ENCODE results near the gene SYTL3.
"Not testable (repeated sequence)": the region's sequence is repeated elsewhere in the genome, so short reads cannot be mapped to it uniquely, and the experiment has no call there.

The SYTL3 gene, protein sequence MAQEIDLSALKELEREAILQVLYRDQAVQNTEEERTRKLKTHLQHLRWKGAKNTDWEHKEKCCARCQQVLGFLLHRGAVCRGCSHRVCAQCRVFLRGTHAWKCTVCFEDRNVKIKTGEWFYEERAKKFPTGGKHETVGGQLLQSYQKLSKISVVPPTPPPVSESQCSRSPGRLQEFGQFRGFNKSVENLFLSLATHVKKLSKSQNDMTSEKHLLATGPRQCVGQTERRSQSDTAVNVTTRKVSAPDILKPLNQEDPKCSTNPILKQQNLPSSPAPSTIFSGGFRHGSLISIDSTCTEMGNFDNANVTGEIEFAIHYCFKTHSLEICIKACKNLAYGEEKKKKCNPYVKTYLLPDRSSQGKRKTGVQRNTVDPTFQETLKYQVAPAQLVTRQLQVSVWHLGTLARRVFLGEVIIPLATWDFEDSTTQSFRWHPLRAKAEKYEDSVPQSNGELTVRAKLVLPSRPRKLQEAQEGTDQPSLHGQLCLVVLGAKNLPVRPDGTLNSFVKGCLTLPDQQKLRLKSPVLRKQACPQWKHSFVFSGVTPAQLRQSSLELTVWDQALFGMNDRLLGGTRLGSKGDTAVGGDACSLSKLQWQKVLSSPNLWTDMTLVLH

DNA sequence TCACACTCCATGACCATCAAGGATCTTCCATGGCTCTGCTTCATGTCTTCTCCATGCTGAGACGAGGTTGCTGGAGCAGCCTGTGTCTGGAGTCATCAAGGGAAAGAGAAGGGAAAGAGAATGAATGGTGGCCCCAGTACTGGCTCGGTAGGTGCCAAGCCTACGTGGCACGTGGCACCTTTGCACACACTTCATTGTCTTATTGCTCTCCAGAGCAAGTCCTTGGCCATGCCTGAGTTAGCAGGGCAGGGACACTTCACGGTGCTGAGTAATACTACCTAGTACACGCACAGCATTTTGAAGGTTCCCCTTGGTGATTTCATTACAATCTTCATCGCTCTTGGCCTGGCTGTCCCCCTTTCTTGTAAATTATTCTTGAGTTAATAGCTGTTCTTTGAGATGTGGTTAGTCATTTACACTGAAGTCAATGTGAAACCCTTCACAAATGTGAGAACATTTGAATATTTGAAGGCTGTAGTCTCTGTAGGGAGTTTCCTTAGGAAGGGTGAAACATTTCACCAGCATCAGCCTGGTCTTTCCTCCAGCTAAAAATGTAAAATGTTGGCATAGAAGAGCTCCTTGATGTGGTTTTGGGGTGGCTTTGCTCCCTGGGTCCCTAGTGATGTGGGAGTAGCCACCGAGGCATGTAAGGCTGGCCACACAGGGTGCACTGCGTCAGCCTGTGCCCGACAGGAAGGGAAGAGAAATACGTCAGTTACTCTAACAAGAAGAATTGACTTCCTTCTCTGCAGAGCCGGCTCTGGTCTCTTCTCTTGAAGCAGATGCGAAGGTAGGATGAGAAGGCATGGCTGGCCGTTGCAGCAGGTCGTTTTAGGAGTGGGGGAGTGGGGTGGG lies at the start of gene SYTL3:
SYTL3 (plus strand) TSS at position 766 of the 855 bp plus-strand sequence. CDS start 13,215 bp downstream, outside the sequence.
- DNase-seq: no peak

DNA sequence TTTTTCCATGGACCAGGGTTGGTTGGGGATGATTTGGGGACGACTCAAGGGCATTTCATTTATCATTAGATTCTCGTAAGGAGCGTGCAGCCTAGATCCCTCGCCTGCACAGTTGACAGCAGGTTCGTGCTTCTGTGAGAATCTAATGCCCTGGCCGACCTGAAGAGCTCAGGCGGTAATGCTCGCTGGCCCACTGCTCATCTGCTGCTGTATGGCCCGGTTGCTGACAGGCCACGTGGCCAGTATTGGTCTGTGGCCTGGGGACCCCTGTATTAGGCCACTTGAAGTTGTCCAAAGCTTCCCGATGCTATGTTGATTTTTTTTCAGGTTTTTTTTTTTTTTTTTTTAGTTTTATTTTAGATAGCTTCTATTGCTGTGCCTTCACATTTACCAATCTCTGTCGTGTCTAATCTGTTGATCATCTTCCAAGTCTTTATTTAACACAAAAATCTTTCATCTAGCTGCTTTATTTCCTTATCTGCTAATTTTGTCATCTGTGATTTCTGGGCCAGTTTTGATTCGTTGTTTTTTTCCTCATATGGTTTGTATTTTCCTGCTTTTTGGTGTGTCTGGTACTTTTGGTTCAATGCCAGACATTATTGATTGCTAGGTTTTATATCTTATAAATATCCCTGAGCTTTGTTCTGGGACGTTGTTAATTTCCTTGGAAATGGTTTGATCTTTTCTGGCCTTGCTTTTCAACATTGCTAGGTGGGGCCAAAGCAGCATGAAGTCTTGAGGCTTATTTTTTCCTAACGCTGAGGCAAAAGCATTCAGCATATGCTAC lies 46.4 kb upstream of the SYTL3 start:
- DNase-seq: no peak

DNA sequence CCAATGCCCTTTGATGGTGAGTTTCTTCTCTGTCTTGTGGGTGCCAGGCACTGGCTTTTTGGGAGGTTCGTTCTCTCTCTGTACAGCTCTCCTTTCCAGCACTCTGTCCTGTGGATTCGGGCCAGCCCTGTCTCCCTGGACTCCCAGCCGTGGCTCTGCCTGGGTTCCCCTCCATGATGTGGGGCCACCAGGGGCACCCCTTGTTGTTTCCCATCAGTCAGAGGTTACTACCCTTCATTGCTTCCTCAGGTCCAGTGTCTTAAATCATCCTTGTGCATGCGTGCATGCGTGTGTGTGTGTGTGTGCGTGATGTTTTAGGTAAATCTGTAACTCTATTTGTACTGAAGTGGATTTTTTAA lies 45.8 kb upstream of the SYTL3 start:
- DNase-seq: no peak

DNA sequence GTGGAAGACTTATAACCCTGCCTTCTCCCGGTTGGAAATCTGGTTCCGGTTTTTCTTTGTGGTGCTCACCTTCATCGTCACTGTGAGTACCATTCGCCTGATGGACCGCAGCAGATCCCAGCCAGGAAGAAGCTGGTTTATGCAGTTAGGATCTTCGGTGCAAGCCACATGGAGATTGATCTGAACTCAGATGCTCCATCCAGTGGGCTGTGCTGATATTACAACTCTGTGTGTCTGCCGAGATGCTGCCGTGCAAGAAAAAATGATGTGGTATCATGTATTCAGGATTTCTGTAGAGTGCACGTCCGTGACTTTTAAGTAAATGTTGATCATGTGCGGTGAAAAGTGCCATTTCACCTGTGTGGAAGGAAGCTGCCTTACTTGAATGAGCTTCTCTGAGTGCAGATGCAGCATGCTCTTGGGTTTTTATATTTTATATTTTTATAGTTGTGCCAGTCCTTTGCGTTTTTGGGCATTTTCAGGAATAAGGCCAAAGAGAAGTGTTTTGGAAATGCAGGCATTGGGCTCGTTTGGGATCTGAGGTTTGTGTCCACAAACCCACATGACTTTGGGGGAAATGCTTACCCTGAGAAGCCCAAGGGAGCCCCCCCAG lies 44.5 kb upstream of the SYTL3 start:
- DNase-seq: peak; percentile 75

DNA sequence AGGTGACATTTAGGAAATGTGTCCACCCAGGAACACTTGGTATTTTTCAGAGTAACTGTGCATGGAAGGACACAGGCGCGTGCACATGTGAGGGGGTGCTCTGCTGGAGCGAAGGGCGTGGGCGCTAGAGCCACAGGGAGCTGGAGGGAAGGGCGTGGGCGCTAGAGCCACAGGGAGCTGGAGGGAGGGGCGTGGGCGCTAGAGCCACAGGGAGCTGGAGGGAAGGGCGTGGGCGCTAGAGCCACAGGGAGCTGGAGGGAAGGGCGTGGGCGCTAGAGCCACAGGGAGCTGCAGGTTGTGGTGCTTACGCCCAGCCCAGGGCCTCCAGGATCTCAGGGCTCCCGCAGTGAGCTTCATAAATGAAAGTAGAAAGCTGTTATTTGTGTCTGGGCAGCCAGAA lies 43.8 kb upstream of the SYTL3 start:
- DNase-seq: not testable (repeated sequence)

DNA sequence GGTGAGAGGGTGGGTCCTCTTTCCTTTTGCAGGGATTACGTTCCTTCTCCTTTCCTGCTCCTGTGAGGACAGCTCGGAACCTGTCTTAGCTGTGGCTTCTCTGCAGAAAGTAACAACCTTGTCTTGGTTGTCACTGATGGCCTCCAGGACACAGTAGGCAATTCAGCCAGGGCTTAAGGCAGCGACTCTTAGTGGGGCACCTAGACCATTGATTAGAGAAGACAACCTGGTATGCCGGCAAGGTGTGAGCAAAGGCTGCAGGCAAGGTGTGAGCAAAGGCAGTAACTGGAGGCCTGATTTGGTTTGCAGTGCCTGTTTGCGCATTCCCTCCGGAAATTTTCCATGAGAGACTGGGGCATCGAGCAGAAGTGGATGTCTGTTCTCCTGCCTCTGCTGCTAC lies 42.9 kb upstream of the SYTL3 start:
- DNase-seq: no peak

DNA sequence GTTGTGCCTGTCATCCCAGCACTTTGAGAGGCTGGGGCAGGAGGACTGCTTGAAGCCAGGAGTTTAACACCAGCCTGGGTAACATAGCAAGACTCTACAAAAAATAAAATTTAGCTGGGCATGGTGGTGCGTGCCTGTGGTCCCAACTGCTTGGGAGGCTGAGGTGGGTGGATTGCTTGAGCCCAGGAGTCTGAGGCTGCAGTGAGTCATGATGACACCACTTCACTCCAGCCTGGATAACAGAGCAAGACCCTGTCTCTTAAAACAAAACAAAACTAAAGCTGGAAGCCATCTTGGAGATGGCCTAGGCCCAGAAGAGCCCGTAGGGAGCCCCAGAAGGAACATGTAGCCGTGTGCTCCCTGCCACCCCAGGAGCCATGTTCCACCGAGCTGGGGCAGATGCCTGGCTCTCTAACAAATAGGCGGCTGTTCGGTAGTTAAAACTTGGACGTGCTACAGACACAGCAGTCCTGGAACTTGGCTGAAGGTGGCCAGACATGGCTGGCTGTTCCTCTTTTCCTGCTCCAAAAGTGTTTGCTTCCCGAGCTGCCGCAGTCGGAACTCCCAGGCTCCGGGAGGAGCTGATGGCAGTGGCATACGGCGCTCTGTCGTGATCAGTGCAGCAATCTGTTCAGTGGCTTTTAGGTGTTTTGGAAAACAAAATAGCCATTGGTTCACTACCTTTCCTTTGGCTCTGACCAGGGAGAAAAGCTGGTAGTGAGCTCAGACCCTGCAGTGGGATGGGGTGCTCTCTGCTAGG lies 42.3 kb upstream of the SYTL3 start:
- DNase-seq: no peak

DNA sequence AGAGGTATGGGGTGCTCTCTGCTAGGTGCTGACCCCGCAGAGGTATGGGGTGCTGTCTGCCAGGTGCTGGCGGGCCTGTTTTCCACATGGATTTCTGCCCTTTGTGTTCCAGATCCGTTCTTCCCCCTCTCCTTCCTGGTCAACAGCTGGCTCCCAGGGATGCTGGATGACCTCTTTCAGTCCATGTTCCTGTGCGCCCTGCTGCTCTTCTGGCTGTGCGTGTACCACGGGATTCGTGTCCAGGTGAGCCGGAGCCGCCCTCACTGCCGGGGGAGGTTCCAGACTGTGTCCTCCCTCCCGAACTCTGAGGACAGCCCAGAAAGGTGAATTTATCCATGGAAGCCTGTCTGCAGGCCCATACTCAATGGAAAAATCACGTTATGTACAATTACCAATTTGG lies 41.6 kb upstream of the SYTL3 start:
- DNase-seq: no peak

DNA sequence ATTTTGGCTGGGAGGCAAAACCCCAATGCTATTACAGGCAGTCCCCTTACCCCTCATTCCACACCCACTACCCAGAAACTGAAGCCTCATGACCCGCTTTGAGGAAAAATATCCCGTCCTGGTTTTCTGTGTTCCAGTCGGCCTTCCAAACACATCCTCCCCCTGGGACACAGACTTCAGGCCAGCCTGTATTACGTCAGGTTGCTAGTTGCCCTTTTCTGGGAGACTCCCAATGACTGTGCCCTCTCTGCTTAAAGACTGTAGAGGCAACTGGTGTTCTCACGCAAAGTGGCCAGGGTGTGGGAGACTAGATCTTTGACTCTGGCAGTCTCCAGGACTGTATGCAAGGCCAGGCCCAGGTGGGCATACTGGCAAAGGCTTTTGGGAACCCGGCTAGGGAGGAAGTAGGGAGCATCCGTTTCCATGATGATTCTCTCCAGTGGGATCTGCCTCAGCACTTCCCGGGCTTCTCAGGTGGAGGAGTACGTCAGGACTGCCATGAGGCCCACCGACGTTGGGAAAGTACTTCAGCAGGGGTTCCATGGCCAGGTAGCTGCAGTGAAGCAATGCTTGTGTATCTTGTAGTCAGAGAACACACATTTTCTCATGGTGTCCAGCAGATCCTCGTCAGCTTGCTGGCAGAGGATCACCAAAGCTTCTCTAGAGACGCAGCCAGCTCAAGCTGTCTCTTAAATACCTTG lies 40.2 kb upstream of the SYTL3 start:
- DNase-seq: no peak

DNA sequence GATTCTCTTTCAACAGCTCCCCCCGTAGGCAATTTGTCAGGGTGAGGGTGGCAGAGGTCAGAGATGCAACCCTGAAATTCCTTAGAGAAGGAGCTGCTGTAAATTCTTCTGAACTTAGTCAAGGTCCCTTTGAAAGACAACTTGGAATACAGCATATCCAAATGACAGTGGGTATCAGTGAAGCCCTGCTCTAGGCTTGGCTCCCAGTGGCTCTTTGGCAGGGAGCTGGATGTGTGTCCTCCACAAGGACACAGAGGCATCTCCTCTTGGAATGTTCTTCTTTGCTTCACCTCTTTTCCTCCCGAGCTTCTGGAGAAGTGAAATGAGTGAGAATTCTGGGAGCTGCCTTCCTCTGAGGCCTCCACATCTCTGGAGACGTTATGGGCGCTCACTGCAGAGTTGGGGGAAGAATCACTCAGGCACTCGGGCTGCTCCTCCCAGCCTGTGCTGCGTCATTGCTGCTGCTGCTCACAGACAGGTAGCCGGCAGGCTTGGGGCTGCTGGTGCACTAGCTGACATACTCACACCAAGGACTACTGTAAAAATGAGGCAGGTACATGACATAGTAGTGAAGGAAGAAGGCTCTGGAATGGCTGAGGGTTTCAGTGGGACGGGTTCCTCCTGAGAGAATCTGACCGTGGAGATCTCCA lies 39.4 kb upstream of the SYTL3 start:
- no peak for DNase-seq

DNA sequence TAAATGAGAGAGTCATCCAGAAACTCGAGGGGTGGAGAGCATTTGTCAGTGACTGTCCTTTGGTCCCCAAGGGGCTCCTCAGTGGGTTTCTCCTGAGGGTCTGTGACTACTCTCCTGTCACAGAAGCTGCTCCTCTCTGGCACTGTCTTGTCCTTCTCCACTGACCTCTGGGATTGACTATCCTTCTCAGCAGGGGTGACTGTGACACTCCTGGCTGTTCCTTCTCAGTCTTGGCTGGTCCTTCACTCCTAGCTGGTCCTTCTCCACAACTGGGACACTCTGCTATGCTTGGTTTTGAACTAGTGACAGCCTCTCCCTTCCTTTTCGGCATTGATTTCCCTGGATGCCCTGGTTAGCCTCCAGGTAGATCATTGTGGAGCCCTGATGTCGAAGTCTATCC lies 38.8 kb upstream of the SYTL3 start:
- no peak for DNase-seq

DNA sequence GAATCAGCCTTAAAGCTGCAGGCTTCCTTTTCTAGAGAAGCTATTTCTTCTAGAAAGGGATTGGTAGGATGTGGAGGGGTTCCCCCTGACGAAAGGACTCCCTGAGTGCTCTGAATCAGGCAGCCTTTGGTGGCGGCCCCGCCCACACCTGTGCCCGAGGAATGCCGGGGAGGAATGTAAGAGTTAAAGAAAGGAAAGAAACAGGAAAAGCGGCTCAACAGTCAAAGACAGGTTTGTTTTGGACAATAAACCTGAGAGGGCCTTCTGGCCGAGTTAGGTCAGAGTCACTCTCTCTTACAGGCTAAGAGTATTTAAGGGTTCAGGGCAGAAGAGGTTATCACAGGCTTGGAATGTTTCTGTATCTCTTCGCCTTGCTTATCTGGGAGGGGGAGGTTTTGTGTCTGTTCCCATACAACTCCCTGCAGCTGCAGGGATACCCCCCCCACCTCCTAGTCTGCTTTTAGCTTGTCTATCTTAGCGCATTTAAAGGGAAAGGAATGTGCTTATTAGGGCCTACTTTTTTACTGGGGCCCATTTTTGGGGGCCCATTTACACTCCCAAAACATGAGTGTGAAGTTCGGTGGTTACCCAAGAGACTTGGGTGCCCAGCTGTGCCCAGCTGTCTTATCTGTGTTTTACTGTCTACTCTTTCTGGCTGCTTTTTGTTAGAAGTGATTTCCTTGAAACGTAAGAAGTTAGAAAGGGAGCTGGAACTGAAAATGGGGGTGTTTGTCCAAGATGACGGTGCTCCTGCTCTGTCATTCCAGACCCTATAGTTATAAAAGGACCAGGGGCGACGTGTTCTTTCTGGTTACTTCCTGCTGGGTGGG lies 38.1 kb upstream of the SYTL3 start:
- DNase-seq: no peak

DNA sequence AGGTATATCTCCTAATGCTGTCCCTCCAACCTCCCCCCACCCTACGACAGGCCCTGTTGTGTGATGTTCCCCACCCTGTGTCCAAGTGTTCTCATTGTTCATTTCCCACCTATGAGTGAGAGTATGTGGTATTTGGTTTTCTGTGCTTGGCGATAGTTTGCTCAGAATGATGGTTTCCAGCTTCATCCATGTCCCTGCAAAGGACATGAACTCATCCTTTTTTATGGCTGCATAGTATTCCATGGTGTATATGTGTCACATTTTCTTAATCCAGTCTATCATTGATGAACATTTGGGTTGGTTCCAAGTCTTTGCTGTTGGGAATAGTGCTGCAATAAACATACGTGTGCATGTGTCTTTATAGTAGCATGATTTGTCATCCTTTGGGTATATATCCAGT lies 35.2 kb upstream of the SYTL3 start:
- DNase-seq: not testable (repeated sequence)

DNA sequence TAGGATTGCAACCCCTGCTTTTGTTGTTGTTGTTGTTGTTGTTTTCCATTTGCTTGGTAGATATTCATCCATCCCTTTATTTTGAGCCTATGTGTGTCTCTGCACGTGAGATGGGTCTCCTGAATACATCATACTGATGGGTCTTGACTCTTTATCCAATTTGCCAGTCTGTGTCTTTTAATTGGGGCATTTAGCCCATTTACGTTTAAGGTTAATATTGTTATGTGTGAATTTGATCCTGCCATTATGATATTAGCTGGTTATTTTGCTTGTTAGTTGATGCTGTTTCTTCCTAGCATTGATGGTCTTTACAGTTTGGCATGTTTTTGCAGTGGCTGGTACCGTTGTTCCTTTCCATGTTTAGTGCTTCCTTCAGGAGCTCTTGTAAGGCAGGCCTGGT lies 31.6 kb upstream of the SYTL3 start:
- not testable (repeated sequence) for DNase-seq

DNA sequence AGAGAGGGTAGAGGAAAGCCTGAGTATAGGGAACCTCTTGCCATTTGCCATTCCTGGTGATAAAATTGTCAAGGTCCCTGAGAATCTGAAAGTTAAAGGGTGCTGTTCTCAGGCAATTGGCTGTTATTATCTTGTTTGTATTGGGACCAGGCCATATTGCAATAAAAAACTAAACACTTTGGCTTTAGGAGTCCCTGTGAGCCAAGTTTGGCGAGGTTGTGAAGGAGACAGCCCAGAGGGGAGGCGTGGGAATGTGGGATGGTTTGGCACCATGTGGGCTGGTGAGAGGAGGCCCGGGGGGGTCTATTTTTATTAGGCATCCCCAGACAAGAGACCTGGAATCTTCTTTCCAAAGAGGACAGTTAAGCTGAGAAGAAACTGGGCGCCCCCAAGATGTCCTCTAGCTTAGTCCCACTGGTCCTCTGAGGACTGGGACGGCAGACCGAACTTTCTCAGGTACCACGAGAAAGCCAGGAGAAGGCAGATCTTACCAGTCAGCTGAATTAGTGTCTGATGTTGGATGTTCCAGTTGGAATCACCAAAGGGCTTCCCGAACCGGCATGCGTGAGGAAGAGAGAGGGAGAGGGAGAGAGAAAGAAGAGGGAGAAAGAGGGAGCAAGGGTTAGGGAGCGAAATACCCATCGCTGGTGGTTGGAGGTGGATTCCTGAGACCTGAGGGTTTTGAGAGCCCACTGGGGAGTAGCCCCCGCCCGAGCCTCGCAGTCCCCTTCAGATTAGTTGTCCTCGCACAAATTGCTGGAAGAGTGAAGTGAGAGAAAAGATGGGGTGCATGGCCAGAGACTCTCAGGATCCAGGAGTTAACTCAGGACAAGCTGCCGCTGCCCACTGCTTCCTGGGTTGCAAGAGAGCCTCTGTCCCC lies 29.7 kb upstream of the SYTL3 start:
- DNase-seq: no peak

DNA sequence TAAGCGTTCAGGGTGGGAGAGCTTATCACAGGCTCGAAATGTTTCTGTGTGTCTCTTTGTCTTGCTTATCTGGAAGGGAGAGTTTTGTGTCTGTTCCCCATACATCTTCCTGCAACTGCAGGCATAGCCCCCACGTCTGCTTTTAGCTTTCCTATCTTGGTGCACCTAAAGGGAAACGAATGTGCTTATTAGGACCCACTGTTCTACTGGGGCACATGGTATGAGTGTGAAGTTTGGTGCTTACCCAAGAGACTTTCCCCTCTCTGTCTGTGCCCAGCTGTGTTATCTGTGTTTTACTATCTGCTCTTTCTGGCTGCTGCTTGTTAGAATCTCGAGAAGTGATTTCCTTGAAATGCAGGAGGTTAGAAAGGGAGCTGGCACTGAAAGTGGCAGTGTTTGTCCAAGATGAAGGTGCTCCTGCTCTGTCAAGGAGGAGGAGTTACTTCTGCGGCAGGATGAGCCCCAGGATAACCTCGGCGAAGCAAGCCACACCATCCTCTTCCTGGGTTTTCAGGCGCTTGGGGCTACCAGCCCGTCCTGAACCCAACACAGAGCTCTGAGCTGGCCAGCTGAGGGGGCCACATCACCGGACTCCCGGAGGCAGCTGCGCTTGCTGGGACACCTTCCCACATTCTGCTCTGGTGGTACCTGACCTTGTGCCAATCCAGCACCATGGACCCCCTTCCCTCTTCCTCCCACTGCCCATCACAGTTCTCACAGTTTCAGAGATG lies 28.7 kb upstream of the SYTL3 start:
- no peak for DNase-seq

DNA sequence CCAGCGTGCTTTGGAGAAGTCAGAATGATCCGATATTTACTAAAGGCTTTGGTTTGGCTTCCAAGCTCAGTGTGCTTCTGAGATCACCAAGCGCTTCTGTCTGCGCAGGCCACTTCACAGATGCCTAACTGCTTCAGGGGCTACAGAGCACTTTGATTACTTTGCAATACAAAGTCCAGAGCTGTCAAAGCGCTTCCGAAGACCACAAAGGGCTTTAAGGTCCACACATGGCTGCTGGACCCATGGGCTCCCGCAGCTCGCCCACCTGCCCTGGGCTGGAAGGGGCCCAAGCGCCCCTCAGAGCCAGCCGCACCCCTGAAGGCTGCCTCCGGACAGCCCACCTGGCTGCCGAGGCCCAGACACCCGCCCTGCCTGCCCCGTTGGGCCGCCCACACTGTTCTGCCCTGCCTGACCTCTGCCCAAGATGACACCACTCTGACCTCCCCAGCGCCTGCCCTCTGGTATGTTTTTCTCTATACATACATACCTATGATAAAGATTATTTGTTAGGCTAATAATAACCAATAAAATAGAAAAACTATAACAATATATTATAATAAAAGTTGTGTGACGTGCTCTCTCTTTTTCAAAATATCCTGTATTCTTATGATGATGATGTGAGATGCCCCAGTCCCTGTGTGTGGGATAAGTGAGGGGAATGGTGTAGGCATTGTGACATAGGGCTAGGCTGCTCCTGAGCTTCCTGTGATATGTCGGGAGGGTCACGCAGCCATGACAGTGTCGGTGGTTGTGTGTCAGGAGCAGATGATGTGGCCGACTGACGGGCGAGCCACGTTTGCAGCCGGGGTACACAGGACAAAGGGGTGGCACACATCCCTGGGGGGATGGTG lies 27.9 kb upstream of the SYTL3 start:
- no peak for DNase-seq
